K562 (cell line): ENCODE results near the gene CHN1.

Source experiments
- CTCF ChIP-seq, 3 experiments: IDR thresholded peaks in 2 of 3; conservative IDR thresholded peaks in 1 of 3; 2 replicates each; pipeline ENCODE4 v1.5.1; 2011 to 2012; ENCODE audit warnings: low read length in 3 of 3, mild to moderate bottlenecking in 3 of 3, control low read depth in 2 of 3, improper control_type of control experiment in 1 of 3, inconsistent platforms in 1 of 3, low read depth in 1 of 3, mixed read lengths in 1 of 3, moderate library complexity in 1 of 3; ENCODE audit not compliant: insufficient read depth in 2 of 3
- ELF4 ChIP-seq: fragments of 450-650 bp; formaldehyde crosslinking; IDR thresholded peaks from 2 replicates; pipeline ENCODE4 v1.4.0; 2022; ENCODE audit warnings: missing genetic modification characterization
- FOXA1 ChIP-seq: fragments of 450-650 bp; IDR thresholded peaks from 2 replicates; pipeline ENCODE4 v1.6.1; 2016; ENCODE audit warnings: mild to moderate bottlenecking, borderline replicate concordance
- HDAC3 ChIP-seq: fragments of 450-650 bp; IDR thresholded peaks from 2 replicates; pipeline ENCODE4 v1.6.1; 2018; ENCODE audit warnings: borderline replicate concordance, mild to moderate bottlenecking, moderate library complexity; ENCODE audit not compliant: partially characterized antibody
- HMGXB4 ChIP-seq: sonication (generic); formaldehyde crosslinking; IDR thresholded peaks from 2 replicates; pipeline ENCODE4 v1.8.1; 2023; ENCODE audit warnings: mild to moderate bottlenecking, missing genetic modification reagents
- NCOA2 ChIP-seq, 2 experiments: fragments of 450-650 bp; IDR thresholded peaks; 2 replicates each; pipeline ENCODE4 v1.6.1; 2018; ENCODE audit warnings: mild to moderate bottlenecking in 2 of 2, moderate library complexity in 1 of 2; ENCODE audit not compliant: partially characterized antibody in 2 of 2
- NFYB ChIP-seq: IDR thresholded peaks from 2 replicates; pipeline ENCODE4 v1.6.1; 2011; ENCODE audit warnings: mild to moderate bottlenecking, moderate library complexity; ENCODE audit not compliant: insufficient read length; ENCODE audit errors: extremely low read depth
- POLR2A ChIP-seq: fragments of 450-650 bp; conservative IDR thresholded peaks from 2 replicates; pipeline ENCODE4 v1.6.1; 2016
- YBX1 ChIP-seq: fragments of 450-650 bp; IDR thresholded peaks from 2 replicates; pipeline ENCODE4 v1.7.1; 2016; ENCODE audit warnings: mild to moderate bottlenecking
- YY1 ChIP-seq, 3 experiments: IDR thresholded peaks; 2 replicates each; pipeline ENCODE4 v1.6.1; 2011; ENCODE audit warnings: low read length in 2 of 3, mild to moderate bottlenecking in 2 of 3, moderate library complexity in 2 of 3, borderline replicate concordance in 1 of 3, control low read depth in 1 of 3, low read depth in 1 of 3; ENCODE audit not compliant: insufficient read depth in 3 of 3, insufficient replicate concordance in 2 of 3, control insufficient read depth in 1 of 3, insufficient read length in 1 of 3; ENCODE audit errors: extremely low read depth in 1 of 3
- ZNF263 ChIP-seq: sonication (generic); formaldehyde crosslinking; IDR thresholded peaks from 2 replicates; pipeline ENCODE4 v1.8.0; 2022; ENCODE audit warnings: mild to moderate bottlenecking, missing genetic modification reagents, borderline replicate concordance
- TF ChIP-seq, protein P1 (sequence below): fragments of 250-450 bp; sonication (Bioruptor Pico); IDR thresholded peaks from 2 replicates; pipeline ENCODE4 v1.6.1; 2021; ENCODE audit warnings: mild to moderate bottlenecking
- TF ChIP-seq, protein P2 (sequence below): IDR thresholded peaks from 2 replicates; pipeline ENCODE4 v1.6.1; 2014; ENCODE audit warnings: antibody characterized with exemption
- TF ChIP-seq, protein P3 (sequence below): sonication (generic); formaldehyde crosslinking; IDR thresholded peaks from 2 replicates; pipeline ENCODE4 v1.8.1; 2023; ENCODE audit warnings: mild to moderate bottlenecking, missing genetic modification reagents

GRCh38 chr2:175019566-175020327, 14.6 kb upstream of the CHN1 start:
- no peak for TF ChIP-seq ELF4 (CRISPR knock-in tag)
- no peak for TF ChIP-seq CTCF (IDR thresholded peaks at IDR 0.05 in 2 of 3, conservative IDR thresholded peaks at IDR 0.05 in 1 of 3; ENCODE audit: insufficient read depth in 2 of 3, low read depth in 1 of 3, low read length in 3 of 3)
- TF ChIP-seq FOXA1: no peak
- TF ChIP-seq ZNF263: no peak
- TF ChIP-seq YBX1: no peak
- no peak for TF ChIP-seq HDAC3
- TF ChIP-seq, protein P1, sequence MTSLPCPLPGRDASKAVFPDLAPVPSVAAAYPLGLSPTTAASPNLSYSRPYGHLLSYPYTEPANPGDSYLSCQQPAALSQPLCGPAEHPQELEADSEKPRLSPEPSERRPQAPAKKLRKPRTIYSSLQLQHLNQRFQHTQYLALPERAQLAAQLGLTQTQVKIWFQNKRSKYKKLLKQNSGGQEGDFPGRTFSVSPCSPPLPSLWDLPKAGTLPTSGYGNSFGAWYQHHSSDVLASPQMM (CRISPR knock-in tag): no peak
- TF ChIP-seq, protein P2, sequence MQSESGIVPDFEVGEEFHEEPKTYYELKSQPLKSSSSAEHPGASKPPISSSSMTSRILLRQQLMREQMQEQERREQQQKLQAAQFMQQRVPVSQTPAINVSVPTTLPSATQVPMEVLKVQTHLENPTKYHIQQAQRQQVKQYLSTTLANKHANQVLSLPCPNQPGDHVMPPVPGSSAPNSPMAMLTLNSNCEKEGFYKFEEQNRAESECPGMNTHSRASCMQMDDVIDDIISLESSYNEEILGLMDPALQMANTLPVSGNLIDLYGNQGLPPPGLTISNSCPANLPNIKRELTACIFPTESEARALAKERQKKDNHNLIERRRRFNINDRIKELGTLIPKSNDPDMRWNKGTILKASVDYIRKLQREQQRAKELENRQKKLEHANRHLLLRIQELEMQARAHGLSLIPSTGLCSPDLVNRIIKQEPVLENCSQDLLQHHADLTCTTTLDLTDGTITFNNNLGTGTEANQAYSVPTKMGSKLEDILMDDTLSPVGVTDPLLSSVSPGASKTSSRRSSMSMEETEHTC: no peak
- TF ChIP-seq NFYB: no peak
- no peak for TF ChIP-seq NCOA2 (IDR thresholded peaks at IDR 0.05; ENCODE audit: partially characterized antibody in 2 of 2)
- TF ChIP-seq, protein P3, sequence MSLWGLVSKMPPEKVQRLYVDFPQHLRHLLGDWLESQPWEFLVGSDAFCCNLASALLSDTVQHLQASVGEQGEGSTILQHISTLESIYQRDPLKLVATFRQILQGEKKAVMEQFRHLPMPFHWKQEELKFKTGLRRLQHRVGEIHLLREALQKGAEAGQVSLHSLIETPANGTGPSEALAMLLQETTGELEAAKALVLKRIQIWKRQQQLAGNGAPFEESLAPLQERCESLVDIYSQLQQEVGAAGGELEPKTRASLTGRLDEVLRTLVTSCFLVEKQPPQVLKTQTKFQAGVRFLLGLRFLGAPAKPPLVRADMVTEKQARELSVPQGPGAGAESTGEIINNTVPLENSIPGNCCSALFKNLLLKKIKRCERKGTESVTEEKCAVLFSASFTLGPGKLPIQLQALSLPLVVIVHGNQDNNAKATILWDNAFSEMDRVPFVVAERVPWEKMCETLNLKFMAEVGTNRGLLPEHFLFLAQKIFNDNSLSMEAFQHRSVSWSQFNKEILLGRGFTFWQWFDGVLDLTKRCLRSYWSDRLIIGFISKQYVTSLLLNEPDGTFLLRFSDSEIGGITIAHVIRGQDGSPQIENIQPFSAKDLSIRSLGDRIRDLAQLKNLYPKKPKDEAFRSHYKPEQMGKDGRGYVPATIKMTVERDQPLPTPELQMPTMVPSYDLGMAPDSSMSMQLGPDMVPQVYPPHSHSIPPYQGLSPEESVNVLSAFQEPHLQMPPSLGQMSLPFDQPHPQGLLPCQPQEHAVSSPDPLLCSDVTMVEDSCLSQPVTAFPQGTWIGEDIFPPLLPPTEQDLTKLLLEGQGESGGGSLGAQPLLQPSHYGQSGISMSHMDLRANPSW (CRISPR knock-in tag): no peak
- no peak for TF ChIP-seq HMGXB4 (CRISPR knock-in tag)
- TF ChIP-seq YY1 (IDR thresholded peaks at IDR 0.05; ENCODE audit: borderline replicate concordance in 1 of 3, control insufficient read depth in 1 of 3, extremely low read depth in 1 of 3, insufficient read depth in 3 of 3, insufficient read length in 1 of 3, insufficient replicate concordance in 2 of 3, low read depth in 1 of 3, low read length in 2 of 3): no peak
- no peak for TF ChIP-seq POLR2A
